Measurements from ENCODE around the gene CDKAL1.
"Not testable (repeated sequence)": the region's sequence is repeated elsewhere in the genome, so short reads cannot be mapped to it uniquely, and the experiment has no call there.

CDKAL1 gene
- total RNA-seq, result 36.8 reads per million, percentile 61 among the genes with 10 or more reads in this experiment

DNA sequence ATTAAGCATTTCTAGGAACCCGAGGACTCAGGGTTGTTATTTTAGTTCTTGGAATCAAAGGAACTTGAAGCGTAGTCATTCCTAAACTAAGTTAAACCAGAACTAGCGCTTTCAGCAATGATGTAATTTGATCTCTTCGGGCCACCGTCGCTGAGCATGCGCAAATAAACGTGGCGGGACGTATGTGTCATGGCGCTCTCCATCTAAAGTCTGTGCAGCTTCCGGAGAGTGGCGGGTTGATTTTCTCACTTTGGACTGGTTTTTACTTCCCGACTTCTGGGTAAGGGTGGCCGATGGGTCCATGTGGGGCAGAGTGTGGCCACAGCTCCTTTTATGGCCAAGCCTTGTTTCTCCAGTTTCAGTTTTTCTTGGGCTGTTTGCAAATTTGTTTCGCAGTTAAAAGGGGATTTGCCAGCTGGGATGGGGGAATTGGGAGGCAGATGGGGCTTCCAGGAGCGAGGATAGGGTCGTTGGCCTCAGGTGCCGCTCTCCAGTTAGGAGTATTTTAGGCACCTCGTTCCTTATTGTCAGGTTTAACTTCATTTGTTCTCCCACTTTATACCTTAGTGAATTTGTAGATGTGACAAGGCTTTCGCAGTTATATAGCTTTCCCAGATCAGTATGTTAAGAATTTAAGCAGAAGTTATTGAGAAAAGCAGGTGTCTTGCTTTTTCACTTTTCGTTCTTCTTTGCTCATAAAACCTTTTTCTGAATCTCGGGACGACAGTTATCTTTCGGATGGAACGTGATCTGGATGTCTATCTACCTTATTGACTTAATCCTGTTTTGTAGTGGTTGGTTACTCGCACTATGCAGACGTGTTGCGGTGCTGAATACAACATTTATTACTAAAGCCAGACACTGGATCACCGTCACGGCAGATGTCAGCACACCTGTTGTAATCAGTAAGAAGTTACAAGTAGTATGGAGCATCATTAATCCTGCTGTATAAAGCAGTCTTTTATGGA, at the start of gene CDKAL1:
CDKAL1 (plus strand) TSS at position 163 of the 968 bp plus-strand sequence. CDS start 11,894 bp downstream, outside the sequence.
- peak; percentile 86 for DNase-seq

- no peak for DNase-seq
These were observed 47.6 kb upstream of the CDKAL1 start for GRCh38 chr6:20486641-20487040.

- DNase-seq, result no peak
These were observed 46.4 kb upstream of the CDKAL1 start for GRCh38 chr6:20487669-20488375.

DNA sequence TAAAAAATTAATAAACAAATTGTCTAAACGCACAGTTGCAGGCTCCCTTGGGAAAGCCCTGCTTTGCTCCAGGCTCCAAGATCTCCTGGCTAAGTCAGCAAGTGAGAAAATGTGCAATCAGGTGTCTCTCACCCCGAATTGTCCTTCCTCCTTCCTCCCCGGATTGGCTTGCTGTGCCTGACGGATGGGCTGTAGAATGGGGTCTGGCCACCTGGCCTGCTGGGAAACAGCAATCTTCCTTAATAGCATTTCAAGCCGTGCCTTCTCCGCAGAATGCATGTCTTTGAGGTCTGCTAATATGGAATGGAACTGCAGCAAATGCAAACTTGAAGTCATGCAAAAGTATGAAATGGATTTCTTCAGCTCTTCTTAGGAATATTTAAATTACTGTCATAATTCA, 43.7 kb upstream of the CDKAL1 start:
- DNase-seq, result no peak

GRCh38 chr6:20492099-20492498, 42.2 kb upstream of the CDKAL1 start:
- DNase-seq, result no peak

DNA sequence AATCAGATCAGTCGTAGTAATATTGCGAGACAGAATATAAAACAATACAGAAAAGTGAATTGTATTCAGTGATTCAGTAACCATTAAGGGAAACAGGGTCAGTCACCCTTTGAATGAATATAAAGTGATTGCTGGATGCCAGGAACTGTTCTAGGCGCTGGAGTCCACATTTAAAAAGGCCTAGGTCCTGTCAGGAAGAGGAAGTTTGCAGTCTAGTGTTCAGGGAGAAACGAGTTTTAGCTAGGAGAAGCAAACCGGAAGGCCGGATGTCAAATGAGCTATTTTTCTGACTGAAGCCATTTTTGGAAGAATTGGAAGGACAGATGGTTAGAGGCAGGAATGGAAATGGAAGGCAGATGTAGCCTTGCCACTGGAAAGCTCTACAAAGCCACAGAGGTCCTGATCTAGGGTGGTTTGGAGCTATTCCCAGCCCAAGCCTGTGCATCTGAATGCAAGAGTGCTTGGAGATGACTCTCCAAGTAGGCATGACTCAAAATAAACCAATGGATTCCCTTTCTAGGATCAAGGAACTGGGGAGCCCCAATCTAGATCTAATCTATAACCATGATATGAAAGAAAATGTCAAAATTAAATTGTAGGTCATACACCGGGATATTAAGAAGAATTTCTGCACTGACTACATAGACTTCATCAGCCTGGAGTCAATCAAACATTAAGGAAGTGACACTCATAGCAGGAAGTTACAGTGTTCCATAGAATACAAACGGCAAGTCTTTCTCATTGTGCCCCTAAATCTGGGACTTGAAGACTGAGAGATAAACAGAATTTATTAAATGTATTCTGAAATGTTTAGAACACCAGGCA, 36.8 kb upstream of the CDKAL1 start:
- no peak for DNase-seq

GRCh38 chr6:20498041-20498385, 36.2 kb upstream of the CDKAL1 start:
- no peak for DNase-seq

DNA sequence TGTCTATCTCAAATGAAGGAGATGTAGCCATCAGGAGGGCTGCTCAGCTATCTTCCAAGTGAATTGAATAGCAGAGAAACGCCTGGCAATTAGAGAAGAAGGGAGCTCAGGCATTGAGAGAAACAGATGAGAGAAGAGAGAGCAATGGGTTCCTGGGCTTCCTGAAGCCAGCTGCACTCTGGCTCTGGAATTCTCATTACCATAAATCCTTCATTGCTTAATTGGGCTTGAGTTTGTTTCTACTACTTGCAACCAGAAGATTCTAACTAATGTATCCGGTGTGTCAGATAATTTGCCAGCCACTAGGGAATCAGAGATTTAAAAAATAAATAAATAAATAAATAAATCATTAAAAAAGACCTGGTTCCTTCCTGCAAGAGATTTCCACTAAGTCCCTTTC, 25.0 kb upstream of the CDKAL1 start:
- DNase-seq, result no peak

DNA sequence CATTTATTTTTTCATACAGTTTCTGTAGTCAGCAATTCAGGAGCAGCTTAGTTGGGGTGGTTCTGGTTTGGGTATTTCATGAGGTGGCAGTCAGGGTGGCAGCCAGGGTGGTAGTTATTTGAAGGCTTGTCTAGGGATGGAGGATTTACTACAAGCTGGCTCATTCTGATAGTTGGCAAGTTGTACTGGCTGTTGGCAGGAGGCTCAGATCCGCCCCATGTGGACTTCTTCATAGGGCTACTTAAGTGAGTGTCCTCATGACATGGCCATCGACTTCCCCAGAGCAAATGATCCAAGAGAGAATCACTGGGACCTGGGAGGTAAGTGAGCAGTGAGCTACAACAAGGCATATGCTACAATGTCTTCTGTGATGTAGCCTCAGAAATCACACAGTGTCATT, 22.4 kb upstream of the CDKAL1 start:
- no peak for DNase-seq

DNA sequence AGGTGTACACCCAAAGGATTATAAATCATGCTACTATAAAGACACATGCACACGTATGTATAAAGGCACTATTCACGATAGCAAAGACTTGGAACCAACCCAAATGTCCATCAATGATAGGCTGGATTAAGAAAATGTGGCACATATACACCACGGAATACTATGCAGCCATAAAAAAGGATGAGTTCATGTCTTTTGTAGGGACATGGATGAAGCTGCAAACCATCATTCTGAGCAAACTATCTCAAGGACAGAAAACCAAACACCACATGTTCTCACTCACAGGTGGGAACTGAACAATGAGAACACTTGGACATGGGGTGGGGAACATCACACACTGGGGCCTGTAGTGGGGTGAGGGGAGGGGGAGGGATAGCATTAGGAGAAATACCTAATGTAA, 9.0 kb upstream of the CDKAL1 start:
- not testable (repeated sequence) for DNase-seq

- DNase-seq, result not testable (repeated sequence)
These were observed 5.2 kb upstream of the CDKAL1 start for GRCh38 chr6:20529086-20529448.

- no peak for DNase-seq
These were observed 1.4 kb upstream of the CDKAL1 start for GRCh38 chr6:20532881-20533280.

DNA sequence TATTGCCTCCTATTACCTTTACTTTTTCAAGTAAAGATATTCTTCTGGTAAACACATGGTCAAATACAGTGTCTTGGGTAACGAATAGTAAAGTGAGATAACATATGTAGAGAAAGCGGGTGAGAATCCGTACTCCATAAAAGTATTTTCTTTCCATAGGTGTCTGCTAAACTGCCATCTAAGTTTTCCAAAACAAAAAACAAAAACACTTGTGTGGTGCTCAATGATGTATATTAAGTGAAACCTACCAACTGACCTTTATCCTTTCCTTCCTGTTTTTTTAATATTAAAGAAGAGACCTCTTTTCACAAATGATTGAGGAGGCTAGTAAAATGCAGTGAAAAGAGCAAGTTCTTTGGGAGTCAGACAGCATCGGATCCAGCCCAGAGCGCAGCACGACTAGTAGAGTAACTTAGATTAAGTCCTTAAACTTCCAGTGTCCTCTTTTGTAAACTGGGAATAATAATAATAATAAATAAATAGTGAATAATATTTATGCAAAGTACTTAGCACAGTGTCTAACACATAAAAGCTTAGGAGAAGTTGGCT, 437 bp upstream of the CDKAL1 start:
- DNase-seq, result no peak

GRCh38 chr6:20538131-20538662, 3.9 kb downstream of the CDKAL1 start:
- no peak for DNase-seq

- no peak for DNase-seq
These were observed 4.7 kb downstream of the CDKAL1 start for GRCh38 chr6:20538907-20539306.

DNA sequence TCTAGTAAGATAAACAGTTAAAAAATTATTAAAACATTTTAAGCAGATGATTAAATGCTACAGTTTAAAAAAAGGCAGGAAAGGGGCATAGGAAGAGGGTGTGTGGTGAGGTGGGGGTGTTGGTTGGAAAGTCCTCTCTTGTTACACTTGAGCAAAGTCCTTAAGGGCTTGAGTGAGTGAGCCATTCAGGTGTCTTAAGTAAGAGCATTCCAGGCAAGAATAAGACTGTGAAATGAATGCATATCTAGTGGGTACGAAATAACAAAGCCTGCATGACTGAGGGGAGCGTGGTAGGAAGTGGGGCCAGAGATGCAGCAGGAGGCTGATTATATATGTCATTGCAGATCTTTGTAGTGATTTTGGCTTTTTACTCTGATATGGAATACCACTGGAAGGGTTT, 5.1 kb downstream of the CDKAL1 start:
- DNase-seq, result no peak

DNA sequence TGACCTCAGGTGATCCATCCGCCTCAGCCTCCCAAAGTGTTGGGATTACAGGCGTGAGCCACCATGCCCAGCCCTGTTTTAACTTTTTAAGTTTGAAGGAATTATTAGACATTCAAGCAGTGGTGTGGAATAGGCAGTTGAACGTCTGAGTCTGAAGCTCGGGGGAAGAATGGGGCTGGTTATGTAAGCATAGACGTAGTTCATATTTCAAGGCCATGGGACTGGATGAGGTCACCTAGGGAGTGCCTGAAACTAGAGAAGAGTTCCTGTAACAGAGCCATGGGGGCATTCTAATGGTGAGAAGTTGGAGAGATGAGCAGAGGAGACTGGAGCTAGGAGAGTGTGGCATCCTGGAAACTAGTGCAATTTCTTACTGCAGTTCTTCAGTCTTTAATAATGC, 6.4 kb downstream of the CDKAL1 start:
- DNase-seq, result no peak

GRCh38 chr6:20541382-20541781, 7.1 kb downstream of the CDKAL1 start:
- no peak for DNase-seq

GRCh38 chr6:20542927-20543602, 8.8 kb downstream of the CDKAL1 start:
- no peak for DNase-seq

GRCh38 chr6:20548264-20548663, 14.0 kb downstream of the CDKAL1 start:
- DNase-seq, result no peak

DNA sequence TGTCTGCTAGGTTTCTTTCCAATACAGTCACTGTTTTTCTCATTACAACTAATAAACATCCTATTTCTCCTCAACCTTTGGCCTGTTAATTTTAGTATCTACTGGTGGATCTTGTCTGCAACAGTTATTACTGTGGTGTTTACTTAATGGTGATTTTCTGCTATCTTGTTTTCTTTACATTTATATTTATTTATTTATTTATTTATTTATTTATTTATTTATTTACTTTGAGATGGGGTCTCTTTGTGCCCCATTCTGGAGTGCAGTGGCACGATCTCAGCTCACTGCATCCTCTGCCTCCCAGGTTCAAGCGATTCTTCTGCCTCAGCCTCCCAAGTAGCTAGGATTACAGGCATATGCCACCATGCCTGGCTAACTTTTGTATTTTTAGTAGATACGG, 15.1 kb downstream of the CDKAL1 start:
- not testable (repeated sequence) for DNase-seq

DNA sequence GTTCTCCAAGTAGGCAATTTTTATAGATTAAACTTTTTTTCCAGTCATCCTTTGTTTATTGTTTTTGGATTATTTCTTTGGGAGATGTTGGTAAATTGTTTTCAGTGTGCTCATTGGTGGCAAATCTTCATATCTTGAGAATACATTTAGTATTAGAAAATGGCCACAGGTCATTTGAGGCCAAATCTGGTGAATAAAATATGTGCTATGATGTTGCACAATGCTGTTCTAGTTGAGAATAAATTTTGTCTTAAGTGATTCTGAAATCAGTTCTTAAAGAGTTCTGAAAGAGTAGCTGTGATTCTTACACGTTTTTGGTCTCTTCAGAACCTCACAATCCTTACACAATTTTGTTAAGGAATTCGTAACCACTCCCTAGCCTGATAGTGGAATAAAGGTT, 20.1 kb downstream of the CDKAL1 start:
- DNase-seq, result no peak
